ENCODE data around the gene LCOR.

LCOR gene

DNA sequence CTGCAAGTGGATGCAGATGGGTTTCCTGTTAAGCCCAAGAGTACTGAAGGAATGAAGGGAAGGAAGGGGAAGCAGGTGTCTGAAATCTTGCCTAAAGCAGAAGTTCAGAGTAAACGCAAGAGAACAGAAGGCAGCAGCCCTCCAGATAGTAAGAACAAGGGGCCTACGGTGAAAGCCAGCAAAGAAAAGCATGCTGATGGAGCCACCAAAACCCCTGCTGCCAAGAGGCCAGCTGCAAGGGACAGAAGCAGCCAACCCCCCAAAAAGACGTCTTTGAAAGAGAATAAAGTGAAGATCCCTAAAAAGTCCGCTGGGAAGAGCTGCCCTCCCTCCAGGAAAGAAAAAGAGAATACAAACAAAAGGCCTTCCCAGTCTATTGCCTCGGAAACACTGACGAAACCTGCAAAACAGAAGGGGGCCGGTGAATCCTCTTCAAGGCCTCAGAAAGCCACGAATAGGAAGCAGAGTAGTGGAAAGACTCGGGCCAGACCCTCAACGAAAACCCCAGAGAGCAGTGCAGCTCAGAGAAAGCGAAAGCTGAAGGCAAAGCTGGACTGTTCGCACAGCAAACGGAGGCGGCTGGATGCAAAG is 152.5 kb downstream of the LCOR start:
- DNase-seq (ENCODE audit: low read depth in 1 of 2, low spot score in 1 of 2) = no peak

DNA sequence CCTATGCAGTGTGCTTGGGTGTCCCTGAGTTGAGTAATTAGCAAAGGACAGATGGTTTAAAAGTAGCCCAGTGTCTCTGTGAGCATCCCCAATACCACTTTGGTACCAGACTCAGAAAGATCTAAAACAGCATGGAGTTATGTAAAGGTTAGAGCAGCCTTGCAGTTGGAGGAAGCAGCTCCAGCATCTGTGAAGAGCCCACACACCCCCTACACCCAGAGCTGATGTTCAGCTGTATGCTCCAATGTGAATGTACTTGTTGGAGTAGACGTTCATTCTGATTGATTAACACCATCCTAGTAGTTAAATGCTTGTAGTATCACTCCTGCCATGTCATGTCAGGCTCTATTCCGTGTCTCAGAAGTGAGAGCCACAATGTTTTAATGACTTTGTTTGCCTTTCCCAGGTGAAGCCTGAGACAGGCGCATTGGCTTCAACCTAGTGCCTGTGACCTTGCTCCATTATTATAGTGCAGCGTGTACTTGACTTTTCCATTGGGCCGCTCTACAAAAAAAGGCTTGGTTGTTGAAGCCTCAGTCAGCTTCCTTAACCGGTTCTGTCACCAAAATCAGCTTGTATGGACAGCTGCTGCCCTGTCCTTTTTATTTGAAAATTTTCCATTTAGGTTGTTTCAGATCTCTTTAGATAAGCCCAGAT is 154.2 kb downstream of the LCOR start:
- no peak for DNase-seq (ENCODE audit: low read depth in 1 of 2, low spot score in 1 of 2)

DNA sequence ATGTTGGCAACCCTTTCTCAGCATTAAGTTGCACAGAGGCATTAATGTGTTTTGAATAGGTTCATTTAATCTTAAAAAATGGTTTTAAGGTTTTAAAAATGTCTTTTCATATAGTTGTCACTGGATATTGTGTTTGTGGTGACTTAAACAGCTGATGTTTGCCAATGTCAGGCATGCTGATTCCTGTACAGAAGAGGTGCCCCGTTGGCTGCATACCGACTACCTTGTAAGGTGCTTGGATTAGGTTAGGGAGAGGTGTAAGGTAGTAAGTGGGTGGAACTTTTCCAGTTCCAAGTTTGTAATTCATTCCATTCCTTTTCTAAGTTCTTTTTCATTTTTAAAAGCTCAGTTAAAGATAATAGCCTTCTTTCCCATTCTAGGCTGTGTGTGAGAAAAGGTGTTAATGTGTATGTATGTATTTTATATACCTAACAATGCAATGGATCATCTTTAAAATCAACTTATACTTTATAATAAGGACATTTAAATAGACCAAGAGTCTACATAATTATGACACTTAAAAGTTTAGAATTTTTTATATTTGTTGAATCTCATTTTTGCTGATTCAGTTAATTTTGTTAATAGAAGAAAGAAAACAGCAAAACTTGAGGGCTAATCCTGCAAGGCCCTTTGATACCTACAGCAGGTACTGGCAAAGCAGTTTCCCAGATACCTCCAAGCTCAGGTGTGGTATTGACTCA is 155.2 kb downstream of the LCOR start:
- no peak for DNase-seq (ENCODE audit: low read depth in 1 of 2, low spot score in 1 of 2)

DNA sequence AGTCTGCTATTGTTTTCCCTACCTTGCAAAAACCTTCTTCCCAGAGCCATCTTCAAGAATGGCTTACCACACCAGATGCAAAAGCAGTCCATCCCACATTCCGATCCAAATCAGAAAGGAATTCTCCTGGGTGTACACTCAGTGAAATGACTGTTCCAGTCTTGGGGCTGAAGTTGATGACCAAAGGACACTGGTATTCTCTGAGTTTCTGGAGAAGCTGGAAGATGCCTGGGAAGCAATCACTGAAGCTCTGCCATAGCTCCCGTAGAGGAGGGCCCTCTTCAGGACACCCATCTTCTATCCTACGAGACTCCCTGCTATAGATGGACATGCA is 155.7 kb downstream of the LCOR start:
- no peak for DNase-seq (ENCODE audit: low read depth in 1 of 2, low spot score in 1 of 2)

DNA sequence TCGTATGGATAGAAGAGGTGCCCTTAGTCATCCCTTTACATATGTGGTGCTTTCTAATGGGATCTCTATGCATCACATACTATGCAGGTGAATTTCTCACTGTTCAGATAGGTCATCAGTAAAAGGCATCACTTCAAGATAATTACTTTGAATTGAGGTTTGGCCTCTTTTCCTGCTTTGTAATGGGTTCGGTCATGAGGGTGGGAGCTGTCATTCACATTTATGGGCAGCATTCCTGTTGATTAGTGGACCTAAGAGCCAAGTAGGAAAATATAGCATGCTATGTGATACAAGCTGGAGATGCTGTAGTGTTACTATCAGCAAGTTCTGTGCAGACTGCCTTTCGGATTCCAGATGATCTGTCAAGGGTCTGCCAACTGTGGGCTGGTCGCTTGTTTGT is 156.3 kb downstream of the LCOR start:
- no peak for DNase-seq (ENCODE audit: low read depth in 1 of 2, low spot score in 1 of 2)

DNA sequence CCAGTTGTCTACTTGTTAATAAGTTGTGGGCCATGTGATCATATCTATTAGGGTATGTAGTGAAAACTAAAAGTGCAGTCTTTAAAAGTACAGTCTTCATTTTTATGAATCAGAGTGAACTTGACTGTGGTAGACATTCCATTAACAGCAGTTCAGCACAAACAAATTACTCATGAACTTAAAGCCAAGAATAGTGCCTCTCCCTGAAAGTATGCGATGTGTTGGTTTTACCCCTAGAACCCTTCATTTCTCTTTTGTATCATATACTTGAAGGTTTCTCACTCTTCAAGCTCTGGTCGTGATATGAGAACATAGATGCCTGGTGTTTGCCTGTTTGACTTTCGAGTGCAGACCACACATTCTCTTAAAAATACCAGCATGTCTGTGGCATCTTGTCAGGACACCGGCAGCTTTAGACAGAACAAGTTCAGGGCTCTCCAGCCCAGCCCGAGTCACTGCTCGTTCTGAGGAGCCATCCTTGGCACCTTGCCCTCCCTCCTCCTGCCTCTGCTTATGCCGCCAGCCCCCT is 159.3 kb downstream of the LCOR start:
- DNase-seq (ENCODE audit: low read depth in 1 of 2, low spot score in 1 of 2) = no peak

DNA sequence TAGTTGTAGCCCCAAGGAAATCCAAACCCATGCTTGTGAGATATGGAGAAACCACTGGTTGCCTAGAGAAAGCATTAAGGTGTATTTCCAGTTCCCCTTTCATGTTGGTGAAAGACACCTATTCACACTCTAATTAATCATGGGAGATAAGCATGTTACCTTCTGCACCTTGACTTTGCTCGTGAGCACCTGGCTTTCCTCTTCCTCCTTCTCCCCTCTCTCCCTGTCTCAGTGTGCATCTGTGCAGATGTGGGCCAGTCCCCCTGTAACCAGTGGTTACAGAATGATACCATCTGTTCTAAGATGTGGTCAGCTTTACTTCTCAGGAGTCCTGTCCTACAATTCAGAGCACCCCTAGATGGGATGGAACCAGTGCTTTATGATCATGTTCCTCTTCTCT is 160.6 kb downstream of the LCOR start:
- no peak for DNase-seq (ENCODE audit: low read depth in 1 of 2, low spot score in 1 of 2)

DNA sequence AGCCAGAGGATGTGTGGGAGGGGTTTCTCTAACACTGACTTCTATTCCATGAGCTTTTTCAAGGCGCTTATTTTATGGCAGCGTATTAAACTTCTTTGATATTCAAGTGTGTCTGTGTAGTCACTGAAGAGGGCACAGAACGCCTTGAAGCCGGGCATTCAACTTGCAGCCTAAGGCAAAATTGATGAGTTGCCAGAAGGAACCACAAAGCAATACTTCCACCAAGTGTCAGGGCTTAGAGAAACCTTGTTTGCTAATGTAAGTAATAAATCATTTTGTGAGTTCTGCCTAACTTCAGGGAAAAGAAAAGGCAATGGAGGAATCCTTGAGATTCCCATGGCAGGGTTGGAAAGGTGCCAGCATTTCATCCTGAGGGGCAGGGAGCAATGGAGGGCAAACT is 163.8 kb downstream of the LCOR start:
- DNase-seq (ENCODE audit: low read depth in 1 of 2, low spot score in 1 of 2) = no peak

DNA sequence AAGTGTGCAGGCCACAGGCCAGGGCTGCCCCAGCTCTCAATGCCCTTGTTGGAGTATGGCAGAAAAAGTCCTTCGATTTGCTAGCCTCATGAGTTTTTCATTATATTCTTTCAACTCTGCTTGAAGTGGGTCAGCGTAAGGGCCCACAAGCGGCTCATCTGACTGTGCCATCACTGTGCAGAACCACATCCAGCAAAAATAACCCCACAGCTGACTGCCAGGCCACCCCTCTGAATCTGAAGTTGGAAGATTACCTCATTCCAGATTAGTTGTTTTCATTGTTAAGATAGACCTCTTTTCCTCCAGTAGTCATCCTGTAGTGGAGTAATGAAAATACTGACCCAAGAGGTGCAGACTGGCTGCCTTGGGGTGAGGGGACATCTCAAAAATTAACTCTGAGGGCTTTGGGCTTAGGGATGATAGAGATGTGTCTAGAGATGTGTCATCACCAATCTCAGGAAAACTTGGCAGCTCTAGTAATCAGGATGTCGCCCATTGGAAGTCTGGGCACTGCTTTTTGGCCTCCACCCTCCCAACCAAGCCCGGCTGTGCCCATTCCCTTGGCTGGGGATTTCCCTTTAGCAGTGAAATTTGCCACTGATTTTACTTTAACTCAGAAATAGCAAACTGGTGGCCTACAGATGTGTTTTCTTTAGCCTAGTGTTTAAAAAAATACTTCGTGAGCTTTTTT is 164.3 kb downstream of the LCOR start:
- DNase-seq (ENCODE audit: low read depth in 1 of 2, low spot score in 1 of 2) = no peak

DNA sequence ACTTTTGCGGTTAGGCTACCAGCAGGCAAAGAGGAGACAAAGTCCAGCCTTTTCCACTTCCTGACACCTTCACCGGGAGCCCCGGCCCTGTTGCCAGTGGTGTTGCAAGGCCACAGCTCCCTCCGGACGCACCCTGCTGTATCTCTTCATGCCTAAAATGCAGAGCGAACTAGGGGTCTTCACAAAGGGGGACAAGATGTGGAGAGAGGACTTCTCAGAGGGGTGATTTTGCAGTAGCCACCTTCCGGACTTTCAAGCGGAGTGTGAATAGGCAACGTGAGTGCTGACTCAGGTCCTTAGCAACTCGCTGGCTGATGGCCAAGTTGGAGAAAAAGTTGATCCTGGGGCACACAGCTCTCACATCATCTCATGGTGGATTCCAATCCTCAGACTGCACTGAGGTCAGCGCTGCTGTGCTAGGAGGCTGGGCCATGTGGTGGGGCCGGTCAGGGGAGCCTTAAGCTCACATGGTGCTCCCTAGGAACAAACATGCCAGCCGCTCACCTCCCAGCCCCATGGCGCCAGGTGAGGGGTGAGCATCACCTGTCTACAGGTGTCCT is 166.3 kb downstream of the LCOR start:
- no peak for DNase-seq (ENCODE audit: low read depth in 1 of 2, low spot score in 1 of 2)

DNA sequence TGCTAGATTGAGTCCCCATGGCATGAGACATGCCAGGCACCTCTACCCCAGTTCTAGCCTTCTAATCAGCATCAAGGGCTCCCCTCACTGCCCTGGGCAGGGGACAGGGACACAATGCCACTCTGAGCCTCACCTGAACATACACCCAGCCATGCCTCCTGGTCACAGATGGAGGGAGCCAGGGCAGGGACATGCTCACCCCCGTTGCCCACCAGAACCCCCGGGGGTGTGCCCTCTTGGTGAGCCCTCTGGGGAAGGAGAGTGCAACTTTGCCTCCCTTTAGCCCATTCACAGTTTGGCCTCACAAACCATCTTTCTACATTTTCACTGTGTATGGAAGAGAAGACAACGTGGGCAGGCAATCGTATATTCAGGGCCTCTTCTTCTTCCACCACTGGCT is 167.2 kb downstream of the LCOR start:
- no peak for DNase-seq (ENCODE audit: low read depth in 1 of 2, low spot score in 1 of 2)

DNA sequence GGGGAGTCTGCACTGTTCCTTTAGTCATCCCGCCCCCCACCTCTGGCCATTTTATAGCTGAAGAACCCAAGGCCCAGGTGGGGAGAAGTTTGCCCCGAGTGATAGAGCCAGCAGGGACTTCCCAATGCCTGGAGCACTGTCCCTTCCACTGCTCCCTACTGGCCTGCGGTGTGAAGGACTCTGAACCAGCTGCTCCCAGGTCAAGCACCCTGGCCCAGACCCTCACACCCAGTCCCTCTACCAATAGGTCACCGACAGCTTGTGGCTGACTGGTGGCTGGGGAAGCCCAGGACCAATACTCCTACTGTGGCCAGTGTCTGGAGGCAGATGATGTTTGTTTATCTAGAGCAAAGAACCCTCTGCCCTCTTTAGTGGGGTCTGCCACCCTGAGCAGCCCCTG is 167.9 kb downstream of the LCOR start:
- DNase-seq (ENCODE audit: low read depth in 1 of 2, low spot score in 1 of 2) = no peak

DNA sequence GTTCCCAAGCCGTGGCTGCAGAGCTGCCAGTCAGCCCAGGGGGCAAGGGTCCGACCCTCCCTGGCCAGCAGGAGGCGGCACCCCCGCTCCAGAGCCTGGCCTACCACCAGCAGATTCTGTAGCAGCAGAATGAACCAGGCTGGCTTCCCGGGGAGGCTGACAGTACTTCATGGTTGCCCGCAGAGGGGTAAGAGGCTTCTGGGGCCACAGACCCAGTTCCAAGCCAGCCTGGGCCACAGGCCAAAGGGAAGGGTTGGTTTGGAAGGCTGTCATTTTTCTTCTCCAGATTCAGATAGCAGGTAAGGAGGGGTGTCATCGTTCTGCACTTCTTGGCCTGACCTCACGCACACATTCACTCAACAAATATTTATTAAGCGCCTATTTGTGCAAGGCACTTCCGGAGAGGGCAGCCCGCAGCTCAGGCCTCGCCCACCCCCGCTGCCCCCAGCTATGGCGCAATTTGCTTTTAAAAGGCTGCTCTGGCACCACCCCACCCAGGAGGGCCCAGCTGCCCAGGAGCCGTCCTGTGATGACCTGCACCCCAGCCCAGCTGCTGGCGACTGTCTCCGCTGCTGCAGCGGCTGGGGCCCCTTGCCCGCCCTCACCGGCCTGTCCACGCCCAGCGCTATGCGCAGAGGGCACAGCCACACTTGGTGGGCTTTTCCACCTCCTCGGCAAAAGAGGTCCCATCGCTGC is 168.5 kb downstream of the LCOR start:
- no peak for DNase-seq (ENCODE audit: low read depth in 1 of 2, low spot score in 1 of 2)

DNA sequence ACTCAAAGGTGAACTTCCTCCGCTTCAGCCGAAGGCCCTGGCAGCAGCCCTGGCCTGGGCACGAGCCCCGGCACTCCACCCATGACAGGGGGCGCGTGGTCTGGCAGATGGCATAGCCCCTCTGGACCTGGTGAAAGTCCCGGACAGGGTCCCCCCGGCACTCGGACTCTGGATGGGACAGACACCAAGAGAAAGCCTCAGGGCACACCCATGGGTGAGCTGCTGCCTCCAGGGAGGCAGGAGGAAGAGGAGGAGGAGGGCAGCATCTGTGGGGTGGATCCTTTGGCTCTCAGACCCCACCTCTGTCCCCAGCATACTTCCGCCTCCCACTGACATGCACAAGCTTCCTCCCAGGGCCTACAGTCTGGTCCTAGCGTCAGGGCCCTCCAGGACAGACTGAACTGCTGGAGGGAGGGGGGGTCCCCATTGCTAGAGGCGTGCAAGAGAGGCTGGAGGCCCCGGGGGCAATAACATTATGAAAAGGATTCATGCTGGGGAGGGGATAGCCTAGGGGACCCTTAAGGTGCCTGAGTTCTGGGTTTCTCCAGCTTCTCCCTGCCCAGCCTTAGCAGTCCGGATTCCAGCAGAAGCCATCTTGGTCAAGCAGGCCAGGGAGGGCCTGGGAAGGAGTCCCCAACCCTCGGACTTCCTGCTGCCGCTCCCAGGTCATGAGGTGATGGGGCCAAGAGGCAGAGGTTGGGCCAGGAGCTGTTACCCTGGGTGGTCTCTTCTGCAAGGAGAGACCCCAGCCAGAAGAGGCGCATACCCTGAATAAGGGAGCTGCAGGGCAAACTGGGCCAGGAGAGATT is 169.3 kb downstream of the LCOR start:
- DNase-seq (ENCODE audit: low read depth in 1 of 2, low spot score in 1 of 2) = no peak

DNA sequence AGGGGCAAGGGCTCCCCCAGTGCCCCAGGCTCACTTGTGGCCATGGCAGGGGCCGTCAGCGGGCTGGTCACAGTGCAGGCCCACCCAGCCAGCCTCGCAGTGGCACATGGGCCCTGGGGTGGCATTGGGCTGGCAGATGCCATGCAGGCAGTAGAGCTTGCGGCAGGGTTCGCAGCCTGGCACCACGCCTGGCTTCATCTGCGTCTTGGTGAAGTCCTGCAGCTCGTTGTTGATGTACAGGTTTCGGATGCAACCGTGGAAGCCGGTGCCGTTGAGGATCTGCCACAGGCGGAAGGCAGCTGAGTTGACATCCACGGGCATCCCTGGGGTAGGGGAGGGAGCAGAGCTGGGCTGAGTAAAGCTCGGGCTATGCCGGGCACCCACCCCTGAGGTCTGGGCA is 170.6 kb downstream of the LCOR start:
- no peak for DNase-seq (ENCODE audit: low read depth in 1 of 2, low spot score in 1 of 2)

DNA sequence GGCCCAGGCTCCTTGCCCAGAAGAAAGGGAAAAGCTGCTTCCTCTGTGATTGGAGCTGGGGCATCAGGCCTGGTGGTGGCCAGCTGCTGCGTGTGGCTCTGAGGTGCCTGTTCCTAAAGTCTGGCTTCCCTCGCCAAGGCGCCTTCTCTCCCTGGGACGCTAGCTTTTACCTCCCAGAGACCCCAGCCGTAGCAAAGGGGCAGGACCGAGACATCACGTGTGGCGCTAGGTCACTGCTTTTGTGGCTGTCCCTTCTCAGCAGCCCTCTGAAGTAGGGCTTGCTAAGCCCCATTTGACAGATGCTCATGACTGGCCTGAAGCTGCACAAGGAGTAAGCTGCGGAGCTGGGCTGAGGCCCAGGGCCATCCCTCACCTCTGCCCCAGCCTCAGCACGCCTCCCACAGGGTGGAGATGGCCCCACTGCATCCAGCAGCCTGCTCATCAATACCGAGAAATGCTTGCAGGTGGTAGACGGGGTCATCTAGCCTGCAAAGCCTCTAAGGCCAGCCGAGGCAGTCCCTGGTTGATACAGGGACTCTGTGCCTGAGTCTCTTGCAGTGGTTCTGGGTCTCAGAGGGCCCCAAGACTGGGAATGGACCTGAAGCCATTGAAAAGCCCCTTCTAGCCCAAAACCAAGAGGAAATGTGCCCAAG is 171.2 kb downstream of the LCOR start:
- no peak for DNase-seq (ENCODE audit: low read depth in 1 of 2, low spot score in 1 of 2)

DNA sequence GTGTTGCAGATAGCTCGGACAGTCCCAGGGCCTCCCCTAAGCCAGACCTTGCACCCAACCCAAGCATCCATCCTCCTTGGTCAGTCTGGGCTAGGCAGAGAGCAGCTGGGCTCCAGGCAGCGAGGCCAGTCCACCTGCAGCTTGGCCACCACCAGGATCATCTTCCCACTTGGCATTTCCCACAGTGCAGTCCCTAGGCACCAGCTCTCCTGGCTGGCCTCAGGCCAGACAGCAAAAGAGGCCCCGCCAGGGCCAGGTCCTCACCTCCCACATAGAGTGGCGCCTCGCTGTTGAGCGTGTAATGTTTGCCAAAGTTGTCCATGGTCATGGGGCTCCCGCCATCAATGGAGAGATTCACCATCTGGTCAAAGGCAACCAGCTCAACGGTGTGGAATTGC is 171.7 kb downstream of the LCOR start:
- no peak for DNase-seq (ENCODE audit: low read depth in 1 of 2, low spot score in 1 of 2)

DNA sequence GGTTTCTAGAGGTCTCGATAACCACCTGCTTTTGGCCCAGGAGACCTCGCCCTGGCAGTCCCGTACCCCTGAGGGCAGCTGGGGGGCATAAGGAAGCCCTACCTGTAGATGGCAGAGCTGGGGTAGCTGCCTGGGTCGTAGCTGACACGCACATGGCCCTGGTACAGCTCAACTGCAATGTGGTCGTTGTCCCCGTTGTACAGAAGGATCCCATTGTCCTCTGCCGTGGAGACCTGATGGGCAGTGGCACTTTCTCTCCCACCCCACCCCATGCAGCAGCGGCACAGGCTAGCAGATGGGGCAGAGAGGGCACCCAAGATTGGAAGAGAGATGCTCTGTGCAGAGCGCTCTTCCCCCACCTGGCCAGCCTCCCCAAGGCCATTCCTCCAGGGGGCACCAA is 172.5 kb downstream of the LCOR start:
- DNase-seq (ENCODE audit: low read depth in 1 of 2, low spot score in 1 of 2) = no peak

DNA sequence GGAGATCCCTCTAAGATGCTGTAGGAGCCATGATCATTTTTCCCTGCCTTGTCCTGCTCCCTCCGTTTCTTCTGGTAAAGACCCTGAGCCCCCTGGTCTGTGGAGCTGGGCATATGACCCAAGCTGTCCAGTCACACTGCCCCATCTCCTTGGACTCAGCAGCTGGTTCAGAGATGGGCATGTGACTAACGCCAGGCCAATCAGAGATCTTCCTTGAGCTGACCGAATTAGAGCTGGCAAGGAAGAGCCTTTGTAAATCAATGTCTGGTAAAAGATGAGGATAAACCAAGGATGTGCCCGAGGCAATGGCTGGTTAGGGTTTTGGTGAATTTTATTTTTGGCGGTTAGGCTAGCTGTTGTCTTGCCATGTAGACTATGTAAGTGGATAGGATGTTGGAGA is 173.3 kb downstream of the LCOR start:
- no peak for DNase-seq (ENCODE audit: low read depth in 1 of 2, low spot score in 1 of 2)

DNA sequence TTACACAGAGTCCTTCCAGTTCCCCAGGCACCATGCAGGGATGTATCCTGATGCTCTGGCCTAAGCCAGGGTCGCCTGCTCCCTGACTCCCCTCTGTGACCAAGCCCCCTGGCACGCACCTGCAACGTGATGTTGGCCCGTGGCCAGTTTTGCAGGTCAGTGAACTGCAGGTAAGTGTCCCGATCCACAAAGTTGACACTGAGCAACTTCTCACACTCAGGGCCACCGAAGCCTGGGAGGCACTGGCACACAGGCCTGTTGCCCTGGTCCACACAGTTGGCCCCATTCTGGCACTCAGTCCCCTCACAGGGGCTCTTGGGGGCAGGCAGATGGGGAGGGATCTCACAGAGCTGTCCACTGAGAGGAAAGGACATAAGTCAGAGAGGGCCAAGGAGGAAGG is 174.3 kb downstream of the LCOR start:
- no peak for DNase-seq (ENCODE audit: low read depth in 1 of 2, low spot score in 1 of 2)
